Lung (tissue), 12 donors: Measurements from ENCODE around the gene NINJ1. TPM values are rescaled to one million over a fixed set of nuclear protein-coding genes. Genes with fewer than 3 reads are reported as not detected.

Experiments
- ATAC-seq: fragments of 200-7000 bp; cut with Tn5 transposase; one replicate; pipeline ENCODE4 v1.9.1; 2020; ENCODE audit warnings: moderate number of reproducible peaks; ENCODE audit not compliant: insufficient read depth, low FRiP score
- DNase-seq, 3 donors: peaks; one replicate each; pipeline ENCODE4 v3.0.0-alpha.2; 2013 to 2017
- H3K27ac ChIP-seq, 2 donors: one replicate each; pipeline ENCODE4 v1.5.1; 2013; ENCODE audit warnings: mild to moderate bottlenecking in 2 of 2, moderate library complexity in 2 of 2, control low read depth in 1 of 2, inconsistent platforms in 1 of 2, low read depth in 1 of 2, low read length in 1 of 2
- H3K27me3 ChIP-seq, 3 donors: one replicate each; pipeline ENCODE4 v1.5.1; 2013; ENCODE audit warnings: low read length in 2 of 3; ENCODE audit not compliant: control insufficient read depth in 3 of 3, insufficient read depth in 3 of 3
- H3K36me3 ChIP-seq, 4 donors: one replicate each; pipeline ENCODE4 v1.5.1; 2013; ENCODE audit warnings: low read length in 4 of 4, mild to moderate bottlenecking in 1 of 4, moderate library complexity in 1 of 4; ENCODE audit not compliant: control insufficient read depth in 4 of 4, insufficient read depth in 4 of 4
- H3K4me1 ChIP-seq, 5 donors: one replicate each; pipeline ENCODE4 v1.5.1; 2013; ENCODE audit warnings: low read length in 5 of 5, mild to moderate bottlenecking in 2 of 5, moderate library complexity in 1 of 5; ENCODE audit not compliant: control insufficient read depth in 5 of 5, insufficient read depth in 5 of 5
- H3K4me3 ChIP-seq: one replicate; pipeline ENCODE4 v1.5.1; 2013; ENCODE audit warnings: mild to moderate bottlenecking, control low read depth, moderate library complexity
- H3K9ac ChIP-seq, 2 donors: one replicate each; pipeline ENCODE4 v1.5.1; 2013; ENCODE audit warnings: low read length in 2 of 2, control low read depth in 1 of 2; ENCODE audit not compliant: insufficient read depth in 1 of 2
- H3K9me3 ChIP-seq, 4 donors: one replicate each; pipeline ENCODE4 v1.5.1; 2013; ENCODE audit warnings: low read length in 3 of 4, mild to moderate bottlenecking in 1 of 4, moderate library complexity in 1 of 4; ENCODE audit not compliant: control insufficient read depth in 4 of 4, insufficient read depth in 3 of 4
- CTCF ChIP-seq: IDR thresholded peaks from 2 replicates; pipeline ENCODE4 v1.5.1; 2012; ENCODE audit warnings: mild to moderate bottlenecking; ENCODE audit errors: control extremely low read depth, extremely low read depth
- WGBS, 2 donors: extraction: QIAGEN DNeasy Blood & Tissue Kit; methylation state at CpG; one replicate each; pipeline ENCODE4 v1.1.7; 2013; 5-methylcytosine and 5-hydroxymethylcytosine counted together
- polyA plus RNA-seq, 2 donors: library from polyadenylated mRNA; stranded (reverse); fragments of 200-250 nt; gene quantifications; one replicate each; pipeline ENCODE4 v1.2.1, GENCODE V29; 2013
- total RNA-seq, 2 donors: library from RNA; depleted of rRNA in 1 of 2; stranded (reverse); fragments of >200 nt in 1 of 2; gene quantifications; one replicate each; pipeline ENCODE4 v1.2.1, GENCODE V29; 2014 to 2021
- donor health status: control.
- donor health status: control.
- donor health status: Bipolar disorder and iron deficiency.
- donor health status: healthy.
- donor health status: DM: yes; HTN: yes; CAD: no.

Gene NINJ1
- total and polyA plus RNA-seq, 4 donors: 44.3 to 324 (median 50.5) TPM

GRCh38 chr9:93137362-93137761, 3.3 kb upstream of the NINJ1 start:
- no peaks in the 10 kb centered on the region for H3K36me3 ChIP-seq
- no peak overlapping the region for H3K9ac ChIP-seq
- H3K9me3 ChIP-seq: peaks cover 0 to 3% (median 0%) of the 10 kb centered on the region in 4 donors
- 89 to 97% methylated on average over 11 of the region's 11 CpGs for WGBS, 2 donors
- DNase-seq (no peak), ATAC-seq (no peak)
- peaks cover 3 to 22% (median 11%) of the 10 kb centered on the region in 5 donors for H3K4me1 ChIP-seq
- no peaks in the 10 kb centered on the region for H3K27me3 ChIP-seq
- no peak overlapping the region for H3K27ac ChIP-seq
- no peak for TF ChIP-seq CTCF
- H3K4me3 ChIP-seq: no peak overlapping the region

- WGBS, 2 donors: 39 to 42% methylated on average over 11 of the region's 11 CpGs
- Histone ChIP-seq H3K9ac (no peak overlapping the region), H3K27me3 (no peaks in the 10 kb centered on the region), H3K4me1 (peaks cover 3 to 35% (median 12%) of the 10 kb centered on the region in 5 donors), H3K9me3 (peaks cover 0 to 3% (median 0%) of the 10 kb centered on the region in 4 donors), H3K4me3 (no peak overlapping the region), H3K36me3 (no peaks in the 10 kb centered on the region), H3K27ac (no peak overlapping the region)
- no peak for TF ChIP-seq CTCF
- DNase-seq (peak in 2 of 3 donors; percentile 50 to 65), ATAC-seq (no peak)
These were observed 2.0 kb upstream of the NINJ1 start for GRCh38 chr9:93136011-93136440.

- peak overlapping the region in 1 of 2 donors; percentile 72 for H3K9ac ChIP-seq
- ATAC-seq: no peak
- no peak for DNase-seq
- H3K27ac ChIP-seq: peak overlapping the region; percentile 81 to 95
- H3K9me3 ChIP-seq: peaks cover 0 to 3% (median 0%) of the 10 kb centered on the region in 4 donors
- TF ChIP-seq CTCF: no peak
- peaks cover 3 to 43% (median 12%) of the 10 kb centered on the region in 5 donors for H3K4me1 ChIP-seq
- H3K27me3 ChIP-seq: no peaks in the 10 kb centered on the region
- no peaks in the 10 kb centered on the region for H3K36me3 ChIP-seq
- 78 to 85% methylated on average over 14 of the region's 14 CpGs for WGBS, 2 donors
- H3K4me3 ChIP-seq: no peak overlapping the region
These were observed 841 bp upstream of the NINJ1 start for GRCh38 chr9:93134740-93135444.
